A549 (cell line): ENCODE data around the gene PLSCR5.

Experiments used
- CEBPB ChIP-seq, 2 experiments: fragments of >200 bp in 1 of 2; sonication (Bioruptor Twin) in 1 of 2; formaldehyde crosslinking in 1 of 2; IDR thresholded peaks; 2 replicates each; pipeline ENCODE4 v1.6.1; 2012 to 2016
- CHD2 ChIP-seq: fragments of 150-350 bp; IDR thresholded peaks from 2 replicates; pipeline ENCODE4 v1.6.1; 2014; ENCODE audit warnings: low read length; ENCODE audit not compliant: partially characterized antibody
- CTCF ChIP-seq: fragments of >200 bp; sonication (Bioruptor Twin); formaldehyde crosslinking; IDR thresholded peaks from 3 replicates; pipeline ENCODE4 v1.5.1; 2016
- EHF ChIP-seq: fragments of 250-450 bp; sonication (Bioruptor Pico); IDR thresholded peaks from 2 replicates; pipeline ENCODE4 v1.5.0; 2020; ENCODE audit warnings: mild to moderate bottlenecking
- EP300 ChIP-seq, 2 experiments: fragments of >200 bp; sonication (Bioruptor Twin); formaldehyde crosslinking; IDR thresholded peaks; 2 replicates in 1 of 2; 3 replicates in 1 of 2; pipeline ENCODE4 v1.6.1; 2016 to 2017
- HEYL ChIP-seq: fragments of 250-450 bp; sonication (Bioruptor Pico); IDR thresholded peaks from 2 replicates; pipeline ENCODE4 v1.8.0; 2021; ENCODE audit warnings: mild to moderate bottlenecking, moderate library complexity
- HOXB13 ChIP-seq: fragments of 250-450 bp; sonication (Bioruptor Pico); IDR thresholded peaks from 2 replicates; pipeline ENCODE4 v1.5.0; 2020; ENCODE audit warnings: low read depth, mild to moderate bottlenecking, moderate library complexity
- MAFK ChIP-seq: fragments of 450-650 bp; IDR thresholded peaks from 2 replicates; pipeline ENCODE4 v1.6.1; 2014; ENCODE audit not compliant: partially characterized antibody
- POLR2A ChIP-seq: IDR thresholded peaks from 2 replicates; pipeline ENCODE4 v1.6.1; 2012; ENCODE audit warnings: mild to moderate bottlenecking, low read length
- ZNF302 ChIP-seq: fragments of 250-450 bp; sonication (Bioruptor Pico); IDR thresholded peaks from 2 replicates; pipeline ENCODE4 v1.9.0; 2021; ENCODE audit warnings: inconsistent platforms, mild to moderate bottlenecking, moderate library complexity
- TF ChIP-seq, protein P1 (sequence below): fragments of 250-450 bp; sonication (Bioruptor Pico); IDR thresholded peaks from 2 replicates; pipeline ENCODE4 v1.5.0; 2021; ENCODE audit warnings: mild to moderate bottlenecking, moderate library complexity, borderline replicate concordance
- TF ChIP-seq, protein P2 (sequence below): fragments of >200 bp; sonication (Bioruptor Twin); formaldehyde crosslinking; IDR thresholded peaks from 3 replicates; pipeline ENCODE4 v1.6.1; 2016
- TF ChIP-seq, protein P3 (sequence below): IDR thresholded peaks from 2 replicates; pipeline ENCODE4 v1.6.1; 2012

DNA sequence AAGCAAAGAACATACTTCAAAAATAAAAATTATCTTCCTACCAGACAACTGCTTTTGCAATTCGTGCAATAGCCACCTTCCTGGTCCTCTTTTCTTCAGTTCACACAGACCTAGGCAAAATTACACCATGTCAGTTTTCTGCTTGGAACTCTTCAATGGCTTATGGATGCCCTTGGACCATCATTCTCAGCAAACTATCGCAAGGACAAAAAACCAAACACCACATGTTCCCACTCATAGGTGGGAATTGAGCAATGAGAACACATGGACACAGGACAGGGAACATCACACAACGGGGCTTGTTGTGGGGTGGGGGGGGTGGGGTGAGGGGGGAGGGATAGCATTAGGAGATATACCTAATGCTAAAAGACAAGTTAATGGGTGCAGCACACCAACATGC lies 29.2 kb upstream of the PLSCR5 start:
- TF ChIP-seq CTCF (no peak), EP300 (IDR thresholded peaks at IDR 0.05) (no peak), POLR2A (no peak), CEBPB (IDR thresholded peaks at IDR 0.05) (no peak), CHD2 (no peak), ZNF302 (CRISPR knock-in tag) (no peak), HEYL (CRISPR knock-in tag) (no peak), MAFK (no peak), EHF (CRISPR knock-in tag) (no peak), HOXB13 (CRISPR knock-in tag) (no peak)
- TF ChIP-seq, protein P1, sequence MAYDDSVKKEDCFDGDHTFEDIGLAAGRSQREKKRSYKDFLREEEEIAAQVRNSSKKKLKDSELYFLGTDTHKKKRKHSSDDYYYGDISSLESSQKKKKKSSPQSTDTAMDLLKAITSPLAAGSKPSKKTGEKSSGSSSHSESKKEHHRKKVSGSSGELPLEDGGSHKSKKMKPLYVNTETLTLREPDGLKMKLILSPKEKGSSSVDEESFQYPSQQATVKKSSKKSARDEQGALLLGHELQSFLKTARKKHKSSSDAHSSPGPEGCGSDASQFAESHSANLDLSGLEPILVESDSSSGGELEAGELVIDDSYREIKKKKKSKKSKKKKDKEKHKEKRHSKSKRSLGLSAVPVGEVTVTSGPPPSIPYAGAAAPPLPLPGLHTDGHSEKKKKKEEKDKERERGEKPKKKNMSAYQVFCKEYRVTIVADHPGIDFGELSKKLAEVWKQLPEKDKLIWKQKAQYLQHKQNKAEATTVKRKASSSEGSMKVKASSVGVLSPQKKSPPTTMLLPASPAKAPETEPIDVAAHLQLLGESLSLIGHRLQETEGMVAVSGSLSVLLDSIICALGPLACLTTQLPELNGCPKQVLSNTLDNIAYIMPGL (CRISPR knock-in tag), result no peak
- TF ChIP-seq, protein P2, sequence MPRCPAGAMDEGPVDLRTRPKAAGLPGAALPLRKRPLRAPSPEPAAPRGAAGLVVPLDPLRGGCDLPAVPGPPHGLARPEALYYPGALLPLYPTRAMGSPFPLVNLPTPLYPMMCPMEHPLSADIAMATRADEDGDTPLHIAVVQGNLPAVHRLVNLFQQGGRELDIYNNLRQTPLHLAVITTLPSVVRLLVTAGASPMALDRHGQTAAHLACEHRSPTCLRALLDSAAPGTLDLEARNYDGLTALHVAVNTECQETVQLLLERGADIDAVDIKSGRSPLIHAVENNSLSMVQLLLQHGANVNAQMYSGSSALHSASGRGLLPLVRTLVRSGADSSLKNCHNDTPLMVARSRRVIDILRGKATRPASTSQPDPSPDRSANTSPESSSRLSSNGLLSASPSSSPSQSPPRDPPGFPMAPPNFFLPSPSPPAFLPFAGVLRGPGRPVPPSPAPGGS, result no peak
- TF ChIP-seq, protein P3, sequence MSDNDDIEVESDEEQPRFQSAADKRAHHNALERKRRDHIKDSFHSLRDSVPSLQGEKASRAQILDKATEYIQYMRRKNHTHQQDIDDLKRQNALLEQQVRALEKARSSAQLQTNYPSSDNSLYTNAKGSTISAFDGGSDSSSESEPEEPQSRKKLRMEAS, result no peak
